Calu3 (cell line): ENCODE results near the gene TMEM170A. TPM values are rescaled to one million over a fixed set of nuclear protein-coding genes. Genes with fewer than 3 reads are reported as not detected.

Experiments
- BruUV-seq: library from RNA; stranded (reverse); fragments of 400-500 nt; replicated peaks from 2 replicates; lab custom pipeline; 2021; lab: Mats Ljungman, UMichigan
- CTCF ChIA-PET: fragments of 300-600 bp; sonication (Branson Sonifier 250); formaldehyde crosslinking; loops from one replicate; lab custom pipeline; 2022; ENCODE audit warnings: antibody characterized with exemption; lab: Charles Lee
- DNase-seq: peaks from one replicate; pipeline ENCODE4 v3.0.0; 2022
- H3K27ac Mint-ChIP-seq: one replicate; pipeline ENCODE4 v1.8.0; 2022; ENCODE audit warnings: mixed read lengths; ENCODE audit not compliant: unreplicated experiment
- H3K27me3 Mint-ChIP-seq: one replicate; pipeline ENCODE4 v1.8.0; 2022; ENCODE audit warnings: mixed read lengths; ENCODE audit not compliant: unreplicated experiment
- H3K36me3 Mint-ChIP-seq: one replicate; pipeline ENCODE4 v1.8.0; 2022; ENCODE audit warnings: mild to moderate bottlenecking, moderate library complexity, mixed read lengths; ENCODE audit not compliant: insufficient read depth, unreplicated experiment
- H3K4me1 Mint-ChIP-seq: one replicate; pipeline ENCODE4 v1.8.0; 2022; ENCODE audit warnings: mild to moderate bottlenecking, low read depth, mixed read lengths; ENCODE audit not compliant: unreplicated experiment
- H3K4me3 Mint-ChIP-seq: one replicate; pipeline ENCODE4 v1.8.0; 2022; ENCODE audit warnings: mild to moderate bottlenecking, low read depth, moderate library complexity, mixed read lengths; ENCODE audit not compliant: unreplicated experiment
- H3K9me3 Mint-ChIP-seq: one replicate; pipeline ENCODE4 v1.8.0; 2022; ENCODE audit warnings: low read depth, mixed read lengths; ENCODE audit not compliant: unreplicated experiment
- CTCF ChIP-seq: fragments of 200-600 bp; IDR thresholded peaks from one replicate; pipeline ENCODE4 v1.8.0; 2022; ENCODE audit warnings: antibody characterized with exemption; ENCODE audit not compliant: unreplicated experiment
- intact Hi-C: fragments of 100-400 bp; cut with micrococcal nuclease; formaldehyde crosslinking; loops from one replicate; pipeline ENCODE4 v1.10.0; 2022; ENCODE audit not compliant: unreplicated experiment
- total RNA-seq: library from RNA; stranded (reverse); gene quantifications from 2 replicates; pipeline ENCODE4 v1.2.3, GENCODE V29; 2022

TMEM170A gene
- total RNA-seq, 1 experiment from 2014 or later = 52.5 TPM

- intact Hi-C loops = no loop called here
- Mint-ChIP-seq H3K27me3 (no peaks in the 10 kb centered on the region), H3K27ac (no peak overlapping the region), H3K4me3 (no peak overlapping the region), H3K9me3 (no peaks in the 10 kb centered on the region), H3K36me3 (peaks cover 21% of the 10 kb centered on the region), H3K4me1 (no peaks in the 10 kb centered on the region)
- TF ChIP-seq CTCF = no peak
- DNase-seq = no peak
- CTCF ChIA-PET = no interaction called here
- no TSS peak for BruUV-seq
These were observed 66.2 kb downstream of the TMEM170A start for GRCh38 chr16:75398333-75398732.

GRCh38 chr16:75394941-75395340, 69.5 kb downstream of the TMEM170A start:
- Mint-ChIP-seq H3K9me3 (no peaks in the 10 kb centered on the region), H3K4me3 (no peak overlapping the region), H3K36me3 (peaks cover 21% of the 10 kb centered on the region), H3K27ac (no peak overlapping the region), H3K27me3 (no peaks in the 10 kb centered on the region), H3K4me1 (no peaks in the 10 kb centered on the region)
- no peak for TF ChIP-seq CTCF
- intact Hi-C loops = no loop called here
- DNase-seq = no peak
- BruUV-seq = no TSS peak
- CTCF ChIA-PET = no interaction called here

Other genes starting within 250 kb of the TMEM170A start
- not detected in 2 replicates for gene CTRB1, start 245.7 kb downstream of the TMEM170A start, total RNA-seq
- 153 and 168 TPM in 2 replicates for gene BCAR1, start 213.1 kb downstream of the TMEM170A start, total RNA-seq
- 64.1 and 70.9 TPM in 2 replicates for gene CFDP1, start 31.2 kb downstream of the TMEM170A start, total RNA-seq
- gene CHST6, start 30.8 kb upstream of the TMEM170A start, total RNA-seq = 3.3 and 4.3 TPM in 2 replicates
- 0.42 and 0.64 TPM in 2 replicates for gene CHST5, start 71.4 kb upstream of the TMEM170A start, total RNA-seq
- 17.6 and 23.8 TPM in 2 replicates for gene TMEM231, start 91.6 kb upstream of the TMEM170A start, total RNA-seq
- 112 and 123 TPM in 2 replicates for gene GABARAPL2, start 101.7 kb upstream of the TMEM170A start, total RNA-seq
- gene ADAT1, start 158.6 kb upstream of the TMEM170A start, total RNA-seq = 90.4 and 111 TPM in 2 replicates
- gene KARS1, start 183.0 kb upstream of the TMEM170A start, total RNA-seq = 198 and 207 TPM in 2 replicates
- gene TERF2IP, start 183.1 kb upstream of the TMEM170A start, total RNA-seq = 45.3 and 48.3 TPM in 2 replicates
- not detected in 2 replicates for gene CPHXL2, start 212.3 kb upstream of the TMEM170A start, total RNA-seq
- gene DUXB, start 236.8 kb upstream of the TMEM170A start, total RNA-seq = not detected in 2 replicates